Vagina (tissue), 2 donors: ENCODE data around the gene KRTAP10-10. TPM values are rescaled to one million over a fixed set of nuclear protein-coding genes. Genes with fewer than 3 reads are reported as not detected.
A peak's percentile ranks its signal among the peaks of the same experiment; 100 is the strongest.
"Not testable (repeated sequence)": the region's sequence is repeated elsewhere in the genome, so short reads cannot be mapped to it uniquely, and the experiment has no call there.

Experiments used
- DNase-seq, 2 donors: peaks; one replicate each; pipeline ENCODE4 v3.0.0-alpha.2; 2017; ENCODE audit errors: extremely low spot score in 2 of 2
- H3K27ac ChIP-seq: fragments of 200-600 bp; sonication (generic); one replicate; pipeline ENCODE4 v1.5.1; 2019
- H3K27me3 ChIP-seq: fragments of 200-600 bp; sonication (generic); one replicate; pipeline ENCODE4 v1.5.1; 2019
- H3K36me3 ChIP-seq, 2 donors: fragments of 200-600 bp; sonication (generic); one replicate each; pipeline ENCODE4 v1.5.1; 2017 to 2019
- H3K4me1 ChIP-seq: fragments of 200-600 bp; sonication (generic); one replicate; pipeline ENCODE4 v1.5.1; 2019
- H3K4me3 ChIP-seq, 2 donors: fragments of 200-600 bp; sonication (generic); 1 replicate in 1 of 2; 2 replicates in 1 of 2; pipeline ENCODE4 v1.5.1; 2016 to 2019
- H3K9me3 ChIP-seq: fragments of 200-600 bp; sonication (generic); one replicate; pipeline ENCODE4 v1.5.1; 2019
- POLR2A ChIP-seq, 2 donors: fragments of 450-650 bp; IDR thresholded peaks; one replicate each; pipeline ENCODE4 v1.6.1; 2017; ENCODE audit warnings: antibody characterized with exemption in 2 of 2, mild to moderate bottlenecking in 2 of 2, moderate library complexity in 2 of 2
- POLR2AphosphoS5 ChIP-seq, 2 donors: sonication (generic); formaldehyde crosslinking; IDR thresholded peaks; one replicate each; pipeline ENCODE4 v1.9.0; 2017; ENCODE audit warnings: antibody characterized with exemption in 2 of 2, mild to moderate bottlenecking in 2 of 2, low read depth in 1 of 2; ENCODE audit not compliant: insufficient read depth in 1 of 2
- intact Hi-C: fragments of 100-400 bp; cut with DNase I; formaldehyde crosslinking; loops from one replicate; pipeline ENCODE4 v1.15.1; 2023
- total RNA-seq: library from RNA; depleted of rRNA; stranded (reverse); fragments of >200 nt; gene quantifications from one replicate; pipeline ENCODE4 v1.2.3, GENCODE V29; 2016
- TF ChIP-seq, protein P1 (sequence below), 3 experiments: fragments of 450-650 bp in 2 of 3; fragments of 200-600 bp in 1 of 3; sonication (generic) in 1 of 3; IDR thresholded peaks; one replicate each; pipeline ENCODE4 v1.5.1; 2017 to 2019; ENCODE audit warnings: antibody characterized with exemption in 3 of 3, mild to moderate bottlenecking in 2 of 3, moderate library complexity in 2 of 3

Gene KRTAP10-10
- total RNA-seq, 1 donor from 2014 or later: not detected

DNA sequence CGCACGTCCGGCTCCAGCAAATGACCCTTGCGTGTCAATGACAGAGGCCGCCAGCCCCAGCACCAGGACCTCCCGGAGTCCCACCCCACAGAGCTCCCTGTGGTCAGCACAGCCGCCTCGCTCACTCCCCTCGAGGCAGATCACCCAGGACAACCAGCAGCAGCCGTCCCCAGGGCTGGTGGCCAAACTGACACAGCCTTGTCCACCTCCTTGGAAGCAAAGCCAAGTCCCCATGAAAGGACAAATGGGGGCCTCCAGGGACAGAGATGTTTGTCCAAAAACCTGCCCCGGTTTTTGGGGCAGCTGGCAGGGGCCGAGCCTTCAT is 2.1 kb downstream of the KRTAP10-10 start:
- Histone ChIP-seq H3K27me3 (no peaks in the 10 kb centered on the region), H3K36me3 (no peaks in the 10 kb centered on the region), H3K4me3 (no peak overlapping the region), H3K4me1 (no peaks in the 10 kb centered on the region), H3K27ac (no peak overlapping the region), H3K9me3 (no peaks in the 10 kb centered on the region)
- intact Hi-C loops: no loop called here
- DNase-seq: peak; percentile 34 to 85
- TF ChIP-seq, protein P1, sequence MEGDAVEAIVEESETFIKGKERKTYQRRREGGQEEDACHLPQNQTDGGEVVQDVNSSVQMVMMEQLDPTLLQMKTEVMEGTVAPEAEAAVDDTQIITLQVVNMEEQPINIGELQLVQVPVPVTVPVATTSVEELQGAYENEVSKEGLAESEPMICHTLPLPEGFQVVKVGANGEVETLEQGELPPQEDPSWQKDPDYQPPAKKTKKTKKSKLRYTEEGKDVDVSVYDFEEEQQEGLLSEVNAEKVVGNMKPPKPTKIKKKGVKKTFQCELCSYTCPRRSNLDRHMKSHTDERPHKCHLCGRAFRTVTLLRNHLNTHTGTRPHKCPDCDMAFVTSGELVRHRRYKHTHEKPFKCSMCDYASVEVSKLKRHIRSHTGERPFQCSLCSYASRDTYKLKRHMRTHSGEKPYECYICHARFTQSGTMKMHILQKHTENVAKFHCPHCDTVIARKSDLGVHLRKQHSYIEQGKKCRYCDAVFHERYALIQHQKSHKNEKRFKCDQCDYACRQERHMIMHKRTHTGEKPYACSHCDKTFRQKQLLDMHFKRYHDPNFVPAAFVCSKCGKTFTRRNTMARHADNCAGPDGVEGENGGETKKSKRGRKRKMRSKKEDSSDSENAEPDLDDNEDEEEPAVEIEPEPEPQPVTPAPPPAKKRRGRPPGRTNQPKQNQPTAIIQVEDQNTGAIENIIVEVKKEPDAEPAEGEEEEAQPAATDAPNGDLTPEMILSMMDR (IDR thresholded peaks at IDR 0.05): no peak
- TF ChIP-seq POLR2A (IDR thresholded peaks at IDR 0.05): no peak

DNA sequence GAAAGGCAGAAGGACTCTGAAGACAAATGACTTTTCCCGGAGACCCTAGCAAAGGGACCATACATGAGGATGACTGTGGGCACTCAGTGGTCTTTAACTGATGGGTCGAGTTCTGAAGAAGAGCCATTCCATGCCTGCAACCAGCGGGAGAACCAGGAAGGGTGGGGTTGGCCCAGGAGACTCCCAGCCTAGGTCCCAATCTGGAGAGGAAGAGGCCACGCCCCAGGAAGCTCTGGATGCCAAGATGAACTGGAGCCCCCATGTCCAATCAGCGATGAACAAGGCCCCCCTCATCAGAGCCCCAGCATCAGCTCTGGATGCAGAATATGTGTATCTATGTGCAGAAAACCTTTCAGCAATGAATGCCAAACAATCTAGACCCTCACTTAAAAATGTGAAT is 3.6 kb downstream of the KRTAP10-10 start:
- intact Hi-C loops: no loop called here
- Histone ChIP-seq H3K9me3 (no peaks in the 10 kb centered on the region), H3K36me3 (no peaks in the 10 kb centered on the region), H3K4me3 (no peak overlapping the region), H3K27me3 (no peaks in the 10 kb centered on the region), H3K27ac (no peak overlapping the region), H3K4me1 (no peaks in the 10 kb centered on the region)
- TF ChIP-seq POLR2AphosphoS5 (IDR thresholded peaks at IDR 0.05; ENCODE audit: insufficient read depth in 1 of 2, low read depth in 1 of 2) (no peak), POLR2A (IDR thresholded peaks at IDR 0.05) (no peak)
- TF ChIP-seq, protein P1 (IDR thresholded peaks at IDR 0.05): no peak
- peak in 1 of 2 donors; percentile 52 for DNase-seq

DNA sequence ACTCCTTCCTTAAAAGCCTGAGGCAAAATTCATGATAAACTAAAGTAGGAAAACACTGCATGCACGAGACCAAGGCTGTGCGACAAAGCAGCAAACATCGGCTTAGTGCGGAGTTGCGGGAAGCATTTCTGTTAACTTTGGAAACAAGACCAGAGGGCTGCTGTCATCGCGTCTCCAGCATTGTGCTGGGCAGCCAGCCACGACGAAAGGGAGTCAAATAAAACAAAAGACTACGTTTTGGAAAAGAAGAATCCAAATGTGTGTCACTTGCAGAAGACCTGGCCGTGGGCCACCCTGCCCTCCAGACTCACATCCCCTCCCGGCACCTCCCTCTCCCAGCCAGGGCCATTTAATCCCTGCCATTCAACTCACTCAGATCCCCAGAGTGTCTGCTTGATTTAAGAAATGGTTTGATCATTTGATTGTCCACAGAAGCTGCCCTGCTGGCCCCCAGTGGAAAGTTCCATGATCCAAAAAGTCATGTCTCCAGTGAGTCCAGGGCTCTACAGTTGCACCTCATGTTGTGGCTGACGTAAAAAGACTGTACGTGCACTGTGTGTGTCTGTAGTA is 6.7 kb downstream of the KRTAP10-10 start:
- H3K4me1 ChIP-seq: no peaks in the 10 kb centered on the region
- no peak overlapping the region for H3K4me3 ChIP-seq
- no peaks in the 10 kb centered on the region for H3K36me3 ChIP-seq
- no peaks in the 10 kb centered on the region for H3K27me3 ChIP-seq
- H3K27ac ChIP-seq: no peak overlapping the region
- TF ChIP-seq, protein P1 (IDR thresholded peaks at IDR 0.05): no peak
- TF ChIP-seq POLR2AphosphoS5 (IDR thresholded peaks at IDR 0.05; ENCODE audit: insufficient read depth in 1 of 2, low read depth in 1 of 2): no peak
- TF ChIP-seq POLR2A (IDR thresholded peaks at IDR 0.05): no peak
- intact Hi-C loops: no loop called here
- DNase-seq: no peak
- H3K9me3 ChIP-seq: no peaks in the 10 kb centered on the region

DNA sequence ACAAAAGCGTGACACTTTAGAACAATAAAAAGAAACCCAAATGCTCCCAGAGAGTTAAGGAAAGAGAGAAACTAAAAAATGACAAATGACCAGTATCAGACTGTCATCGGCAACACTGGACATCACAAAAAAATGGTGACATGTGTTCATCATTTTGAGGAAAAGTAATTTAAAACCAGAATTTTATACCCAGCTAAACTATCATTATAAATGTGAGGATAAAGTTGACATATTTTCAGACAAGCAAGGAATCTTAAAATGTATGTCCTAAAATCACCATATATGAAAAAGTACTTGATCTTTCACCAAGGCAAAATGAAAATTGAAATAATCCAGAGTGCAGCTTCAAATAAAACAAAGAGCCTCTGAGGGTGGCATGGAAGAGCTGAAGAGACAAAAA is 7.7 kb downstream of the KRTAP10-10 start:
- intact Hi-C loops: no loop called here
- TF ChIP-seq POLR2AphosphoS5 (IDR thresholded peaks at IDR 0.05; ENCODE audit: insufficient read depth in 1 of 2, low read depth in 1 of 2) (no peak), POLR2A (IDR thresholded peaks at IDR 0.05) (no peak)
- TF ChIP-seq, protein P1 (IDR thresholded peaks at IDR 0.05): no peak
- Histone ChIP-seq H3K9me3 (no peaks in the 10 kb centered on the region), H3K36me3 (no peaks in the 10 kb centered on the region), H3K4me1 (no peaks in the 10 kb centered on the region), H3K27ac (no peak overlapping the region), H3K4me3 (no peak overlapping the region), H3K27me3 (no peaks in the 10 kb centered on the region)
- no peak for DNase-seq

DNA sequence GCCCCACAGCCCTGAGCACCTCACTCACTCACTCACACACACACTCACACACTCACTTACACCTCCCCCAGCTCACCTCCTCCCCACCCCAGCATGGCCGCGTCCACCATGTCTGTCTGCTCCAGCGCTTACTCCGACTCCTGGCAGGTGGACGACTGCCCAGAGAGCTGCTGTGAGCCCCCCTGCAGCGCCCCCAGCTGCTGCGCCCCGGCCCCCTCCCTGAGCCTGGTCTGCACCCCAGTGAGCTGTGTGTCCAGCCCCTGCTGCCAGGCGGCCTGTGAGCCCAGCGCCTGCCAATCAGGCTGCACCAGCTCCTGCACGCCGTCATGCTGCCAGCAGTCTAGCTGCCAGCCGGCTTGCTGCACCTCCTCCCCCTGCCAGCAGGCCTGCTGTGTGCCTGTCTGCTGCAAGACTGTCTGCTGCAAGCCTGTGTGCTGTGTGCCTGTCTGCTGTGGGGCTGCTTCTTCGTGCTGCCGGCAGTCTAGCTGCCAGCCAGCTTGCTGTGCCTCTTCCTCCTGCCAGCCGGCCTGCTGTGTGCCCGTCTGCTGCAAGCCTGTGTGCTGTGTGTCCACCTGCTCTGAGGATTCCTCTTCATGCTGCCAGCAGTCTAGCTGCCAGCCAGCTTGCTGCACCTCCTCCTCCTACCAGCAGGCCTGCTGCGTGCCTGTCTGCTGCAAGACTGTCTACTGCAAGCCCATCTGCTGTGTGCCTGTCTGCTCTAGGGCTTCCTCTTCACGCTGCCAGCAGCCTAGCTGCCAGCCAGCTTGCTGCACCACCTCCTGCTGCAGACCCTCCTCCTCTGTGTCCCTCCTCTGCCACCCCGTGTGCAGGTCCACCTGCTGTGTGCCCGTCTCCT is 9.4 kb downstream of the KRTAP10-10 start, which contains the start of gene KRTAP10-11:
TSS of gene KRTAP10-11 (plus strand) at position 49 of the 856 bp plus-strand sequence. CDS start at position 94, 45 bp downstream.
- H3K9me3 ChIP-seq, H3K27ac ChIP-seq, H3K27me3 ChIP-seq, intact Hi-C loops, H3K36me3 ChIP-seq, H3K4me3 ChIP-seq, H3K4me1 ChIP-seq: not testable (repeated sequence)
- DNase-seq: peak in 1 of 2 donors; percentile 89
